ENCODE results near the gene PPP6R1. TPM values are rescaled to one million over a fixed set of nuclear protein-coding genes. Genes with fewer than 3 reads are reported as not detected.
A peak's percentile ranks its signal among the peaks of the same experiment; 100 is the strongest.

Gene PPP6R1
- total RNA-seq, 1 donor from 2014 or later, result 180 TPM

- peaks cover 43% of the 10 kb centered on the region for H3K36me3 Mint-ChIP-seq (ENCODE audit: low read depth)
- peak; percentile 32 for DNase-seq (ENCODE audit: low spot score)
Observed at GRCh38 chr19:55251341-55252081, 7.3 kb downstream of the PPP6R1 start.

DNA sequence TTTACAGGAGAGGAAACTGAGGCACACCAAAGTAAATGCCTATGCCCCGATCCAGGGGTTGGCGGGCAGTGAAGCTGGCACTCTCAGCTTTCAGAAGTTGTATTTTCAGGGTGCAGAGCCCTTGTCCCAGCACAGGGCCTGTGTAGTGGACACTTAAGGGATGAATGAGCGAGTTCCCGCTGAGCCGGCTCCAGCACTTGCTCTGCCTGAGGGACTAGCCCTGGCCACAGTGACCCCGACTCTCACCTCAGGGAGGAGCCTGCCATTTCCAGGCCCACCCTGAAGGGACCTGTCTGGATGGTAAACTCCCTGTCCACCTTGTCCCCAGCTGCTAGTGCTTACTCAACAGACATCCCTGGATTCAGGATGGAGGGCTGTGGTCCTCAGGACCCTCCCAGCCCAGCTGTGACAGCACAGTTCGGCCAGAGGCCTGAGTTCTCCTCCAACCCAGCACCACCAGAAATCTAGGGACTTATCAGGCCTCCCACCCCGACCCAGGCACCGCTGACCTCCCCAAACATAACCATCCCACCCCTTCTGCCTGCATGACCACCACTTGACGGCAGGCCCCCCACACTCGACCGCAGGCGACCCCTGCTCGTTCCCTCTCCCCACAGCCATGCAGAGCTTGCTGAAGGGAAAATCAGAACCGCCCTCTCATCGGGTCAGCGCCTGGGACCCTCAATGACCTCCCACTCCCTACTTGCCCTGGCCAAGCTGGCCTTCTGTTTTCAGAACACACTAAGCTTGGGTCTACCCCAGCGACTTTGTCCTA lies 8.4 kb downstream of the PPP6R1 start:
- intact Hi-C loops (cut with micrococcal nuclease), result loop anchor here (5.0 to 10.0 kb wide), 3 partner anchors 33 to 1046 kb away; partner anchors contain the start of genes CCDC106, RPS9, ZNF580 and ZNF581
- Mint-ChIP-seq H3K4me3 (ENCODE audit: low read depth) (no peak overlapping the region), H3K27me3 (ENCODE audit: low read depth) (no peaks in the 10 kb centered on the region), H3K27ac (peak overlapping the region; percentile 98), H3K36me3 (ENCODE audit: low read depth) (peaks cover 36% of the 10 kb centered on the region), H3K9me3 (no peaks in the 10 kb centered on the region), H3K4me1 (ENCODE audit: low read depth) (peaks cover 39% of the 10 kb centered on the region)
- no peak for DNase-seq (ENCODE audit: low spot score)

More at GRCh38 chr19:55251341-55252081, 7.3 kb downstream of the PPP6R1 start:
- Mint-ChIP-seq H3K27me3 (ENCODE audit: low read depth) (no peaks in the 10 kb centered on the region), H3K9me3 (no peaks in the 10 kb centered on the region), H3K4me1 (ENCODE audit: low read depth) (peaks cover 50% of the 10 kb centered on the region), H3K27ac (peak overlapping the region; percentile 98), H3K4me3 (ENCODE audit: low read depth) (peak overlapping the region; percentile 82)
- intact Hi-C loops (cut with micrococcal nuclease), result loop anchor here (5.0 to 10.0 kb wide), 3 partner anchors 34 to 1047 kb away; partner anchors contain the start of genes CCDC106, RPS9, ZNF580 and ZNF581

DNA sequence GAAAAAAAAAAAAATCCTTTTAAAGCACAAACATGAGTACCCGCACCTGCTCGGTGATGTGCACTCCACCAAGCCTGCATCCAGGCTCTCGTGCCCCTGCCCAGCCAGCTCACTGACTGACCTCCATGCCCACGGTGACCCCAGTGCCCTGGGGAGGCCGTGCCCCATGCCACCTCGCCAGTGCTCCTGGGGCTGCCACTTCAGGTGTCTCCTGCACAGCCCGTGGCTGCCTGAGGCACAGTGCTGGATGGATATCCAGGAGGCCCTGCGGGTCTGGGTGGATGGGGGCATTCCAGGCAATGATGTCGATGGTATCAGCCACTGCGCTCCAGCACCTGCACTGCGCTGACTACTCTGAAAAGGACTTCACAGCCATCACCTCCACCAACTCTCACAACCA lies 9.0 kb downstream of the PPP6R1 start:
- no peaks in the 10 kb centered on the region for H3K9me3 Mint-ChIP-seq
- peaks cover 34% of the 10 kb centered on the region for H3K4me1 Mint-ChIP-seq (ENCODE audit: low read depth)
- no peak for DNase-seq (ENCODE audit: low spot score)
- intact Hi-C loops (cut with micrococcal nuclease), result loop anchor here (5.0 to 10.0 kb wide), 3 partner anchors 33 to 1045 kb away; partner anchors contain the start of genes CCDC106, RPS9, ZNF580 and ZNF581
- no peak overlapping the region for H3K4me3 Mint-ChIP-seq (ENCODE audit: low read depth)
- peaks cover 34% of the 10 kb centered on the region for H3K36me3 Mint-ChIP-seq (ENCODE audit: low read depth)
- no peaks in the 10 kb centered on the region for H3K27me3 Mint-ChIP-seq (ENCODE audit: low read depth)
- no peak overlapping the region for H3K27ac Mint-ChIP-seq

DNA sequence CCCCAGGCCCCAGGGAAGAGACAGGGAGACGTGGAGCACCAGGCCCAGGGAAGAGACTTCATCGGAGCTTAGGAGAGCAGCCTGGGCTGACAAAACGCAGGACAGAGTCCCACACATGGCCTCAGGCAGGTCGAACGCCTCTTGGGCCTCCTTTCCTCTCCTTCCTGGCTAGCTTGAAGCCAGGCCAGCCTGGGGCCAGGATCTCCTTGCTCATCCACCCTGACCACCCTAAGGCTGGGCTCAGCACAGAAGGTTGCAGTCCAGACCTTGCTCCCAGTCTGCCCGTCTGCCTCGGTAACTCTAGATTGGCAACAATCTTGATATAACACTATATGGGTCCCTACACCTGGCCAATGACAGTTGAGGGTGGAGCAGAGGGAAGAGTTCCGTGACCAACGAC lies 10.1 kb downstream of the PPP6R1 start:
- Mint-ChIP-seq H3K9me3 (no peaks in the 10 kb centered on the region), H3K4me1 (ENCODE audit: low read depth) (peaks cover 26% of the 10 kb centered on the region), H3K27ac (no peak overlapping the region), H3K4me3 (ENCODE audit: low read depth) (no peak overlapping the region), H3K27me3 (ENCODE audit: low read depth) (no peaks in the 10 kb centered on the region), H3K36me3 (ENCODE audit: low read depth) (peaks cover 38% of the 10 kb centered on the region)
- no peak for DNase-seq (ENCODE audit: low spot score)
- intact Hi-C loops (cut with micrococcal nuclease), result no loop called here

DNA sequence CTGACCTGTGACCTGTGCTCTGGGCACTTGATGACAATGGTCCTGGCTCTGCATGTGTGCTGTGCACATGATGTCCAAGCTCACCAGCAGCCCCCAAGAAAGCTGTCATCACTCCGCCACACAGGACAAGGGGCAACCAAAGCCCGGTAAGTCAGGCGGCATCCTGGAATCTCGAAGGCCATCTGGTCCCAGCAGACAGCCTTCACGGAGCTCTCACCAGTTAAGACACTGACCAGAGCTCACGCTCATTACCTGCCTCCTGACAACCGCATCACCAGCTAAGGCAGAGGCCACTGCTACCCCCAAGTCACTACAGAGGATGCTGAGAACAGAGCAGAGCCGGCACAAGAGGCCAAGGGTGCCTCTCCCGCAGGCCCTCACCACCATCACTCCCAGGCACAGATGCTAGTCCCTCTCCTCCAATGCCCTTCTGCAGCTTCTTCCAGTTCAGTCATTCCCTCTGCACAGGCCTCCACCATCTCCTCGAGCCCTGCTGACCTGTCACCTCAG lies 10.6 kb downstream of the PPP6R1 start:
- Mint-ChIP-seq H3K27ac (no peak overlapping the region), H3K4me3 (ENCODE audit: low read depth) (no peak overlapping the region), H3K4me1 (ENCODE audit: low read depth) (peaks cover 21% of the 10 kb centered on the region), H3K27me3 (ENCODE audit: low read depth) (no peaks in the 10 kb centered on the region), H3K36me3 (ENCODE audit: low read depth) (peaks cover 39% of the 10 kb centered on the region), H3K9me3 (no peaks in the 10 kb centered on the region)
- no peak for DNase-seq (ENCODE audit: low spot score)
- intact Hi-C loops (cut with micrococcal nuclease), result no loop called here

- no peaks in the 10 kb centered on the region for H3K27me3 Mint-ChIP-seq (ENCODE audit: low read depth)
- no peak overlapping the region for H3K4me3 Mint-ChIP-seq (ENCODE audit: low read depth)
- H3K36me3 Mint-ChIP-seq (ENCODE audit: low read depth), result peaks cover 42% of the 10 kb centered on the region
- no peaks in the 10 kb centered on the region for H3K9me3 Mint-ChIP-seq
- H3K27ac Mint-ChIP-seq, result no peak overlapping the region
- DNase-seq (ENCODE audit: low spot score), result no peak
- peaks cover 17% of the 10 kb centered on the region for H3K4me1 Mint-ChIP-seq (ENCODE audit: low read depth)
- intact Hi-C loops (cut with micrococcal nuclease), result no loop called here
Observed at GRCh38 chr19:55247621-55248099, 11.2 kb downstream of the PPP6R1 start.

- Mint-ChIP-seq H3K4me3 (ENCODE audit: low read depth) (no peak overlapping the region), H3K27ac (no peak overlapping the region), H3K36me3 (ENCODE audit: low read depth) (peaks cover 46% of the 10 kb centered on the region), H3K9me3 (no peaks in the 10 kb centered on the region), H3K4me1 (ENCODE audit: low read depth) (peaks cover 15% of the 10 kb centered on the region), H3K27me3 (ENCODE audit: low read depth) (no peaks in the 10 kb centered on the region)
- intact Hi-C loops (cut with micrococcal nuclease), result no loop called here
- no peak for DNase-seq (ENCODE audit: low spot score)
Observed at GRCh38 chr19:55246462-55247451, 12.1 kb downstream of the PPP6R1 start.

- Mint-ChIP-seq H3K4me1 (ENCODE audit: low read depth) (peaks cover 2% of the 10 kb centered on the region), H3K9me3 (no peaks in the 10 kb centered on the region), H3K36me3 (ENCODE audit: low read depth) (peaks cover 45% of the 10 kb centered on the region), H3K4me3 (ENCODE audit: low read depth) (no peak overlapping the region), H3K27ac (no peak overlapping the region), H3K27me3 (ENCODE audit: low read depth) (no peaks in the 10 kb centered on the region)
- intact Hi-C loops (cut with micrococcal nuclease), result no loop called here
- no peak for DNase-seq (ENCODE audit: low spot score)
Observed at GRCh38 chr19:55245236-55245904, 13.4 kb downstream of the PPP6R1 start.

DNA sequence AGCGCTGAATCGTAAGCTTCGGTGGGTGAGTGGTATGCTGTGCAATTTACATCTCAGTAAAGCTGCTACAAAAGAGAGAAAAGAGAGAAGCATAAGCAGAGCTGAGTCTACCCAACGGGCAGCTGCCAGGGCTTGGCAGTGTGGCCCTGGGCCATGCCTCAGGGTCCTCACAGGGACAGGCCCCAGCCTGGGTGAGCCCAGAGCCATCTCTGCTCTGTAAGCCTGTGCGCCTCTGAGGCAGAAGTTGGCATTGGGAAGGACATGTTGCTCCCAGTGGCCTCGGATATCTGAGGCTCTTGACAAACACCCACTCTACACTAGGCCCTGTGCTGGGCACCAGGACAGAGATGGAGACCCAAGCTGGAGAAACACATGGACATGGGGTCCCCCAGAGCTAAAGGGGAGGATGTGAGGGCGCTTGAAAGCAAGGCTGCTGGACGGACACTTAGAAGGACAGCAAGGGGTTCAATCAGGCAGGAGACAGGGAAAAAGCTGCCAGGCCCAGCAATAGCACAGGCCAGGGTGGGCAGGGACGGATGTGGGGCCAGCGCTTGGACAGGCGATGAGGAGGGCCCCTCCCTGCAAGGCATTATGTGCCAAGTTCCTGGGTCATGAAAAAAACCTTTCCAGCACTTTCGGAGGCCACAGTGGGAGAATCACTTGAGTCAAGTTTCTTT lies 14.7 kb downstream of the PPP6R1 start:
- peaks cover 53% of the 10 kb centered on the region for H3K36me3 Mint-ChIP-seq (ENCODE audit: low read depth)
- peaks cover 2% of the 10 kb centered on the region for H3K4me1 Mint-ChIP-seq (ENCODE audit: low read depth)
- no peaks in the 10 kb centered on the region for H3K27me3 Mint-ChIP-seq (ENCODE audit: low read depth)
- H3K9me3 Mint-ChIP-seq, result no peaks in the 10 kb centered on the region
- no peak for DNase-seq (ENCODE audit: low spot score)
- peak overlapping the region; percentile 14 for H3K27ac Mint-ChIP-seq
- intact Hi-C loops (cut with micrococcal nuclease), result no loop called here
- no peak overlapping the region for H3K4me3 Mint-ChIP-seq (ENCODE audit: low read depth)

DNA sequence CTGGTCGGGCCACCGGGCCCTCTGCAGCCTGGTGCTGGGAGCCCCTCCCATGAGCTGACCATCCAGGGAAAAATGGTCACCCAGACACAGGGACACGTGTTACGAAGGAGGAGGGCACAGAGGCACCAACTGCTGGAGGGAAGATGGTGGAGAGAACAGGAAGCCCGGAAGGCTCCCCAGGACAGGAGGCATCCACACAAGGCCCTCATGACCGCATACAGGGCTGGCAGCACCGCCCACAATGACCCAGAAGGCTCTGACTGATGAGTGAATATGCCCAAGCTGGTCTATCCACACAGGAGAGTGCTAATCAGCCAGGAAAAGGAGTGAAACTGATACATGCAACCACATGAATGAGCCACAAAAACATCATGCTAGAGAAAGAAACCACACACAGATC lies 16.3 kb downstream of the PPP6R1 start:
- no peak for DNase-seq (ENCODE audit: low spot score)
- no peaks in the 10 kb centered on the region for H3K4me1 Mint-ChIP-seq (ENCODE audit: low read depth)
- no peak overlapping the region for H3K4me3 Mint-ChIP-seq (ENCODE audit: low read depth)
- peaks cover 61% of the 10 kb centered on the region for H3K36me3 Mint-ChIP-seq (ENCODE audit: low read depth)
- H3K9me3 Mint-ChIP-seq, result no peaks in the 10 kb centered on the region
- intact Hi-C loops (cut with micrococcal nuclease), result no loop called here
- no peaks in the 10 kb centered on the region for H3K27me3 Mint-ChIP-seq (ENCODE audit: low read depth)
- peak overlapping the region; percentile 18 for H3K27ac Mint-ChIP-seq

GRCh38 chr19:55241935-55242464 lies 16.8 kb downstream of the PPP6R1 start:
- H3K36me3 Mint-ChIP-seq (ENCODE audit: low read depth), result peaks cover 67% of the 10 kb centered on the region

More at GRCh38 chr19:55241935-55242464, 16.8 kb downstream of the PPP6R1 start:
- H3K4me3 Mint-ChIP-seq (ENCODE audit: low read depth), result no peak overlapping the region
- H3K4me1 Mint-ChIP-seq (ENCODE audit: low read depth), result no peaks in the 10 kb centered on the region
- no peak overlapping the region for H3K27ac Mint-ChIP-seq
- no peak for DNase-seq (ENCODE audit: low spot score)
- intact Hi-C loops (cut with micrococcal nuclease), result no loop called here
- no peaks in the 10 kb centered on the region for H3K27me3 Mint-ChIP-seq (ENCODE audit: low read depth)
- no peaks in the 10 kb centered on the region for H3K9me3 Mint-ChIP-seq
